ENCODE data around the gene CUEDC1.

CUEDC1 gene

GRCh38 chr17:57881783-57882351, 73.3 kb downstream of the CUEDC1 start:
- H3K79me2 ChIP-seq (ENCODE audit: low read length) = no peaks in the 10 kb centered on the region
- H3K27me3 ChIP-seq (replicated peaks; ENCODE audit: insufficient read depth, low read length) = peaks cover 13% of the 10 kb centered on the region
- no peak overlapping the region for H3K4me2 ChIP-seq (ENCODE audit: low read depth, low read length)
- H3K9me2 ChIP-seq (replicated peaks; ENCODE audit: insufficient read depth, low read length) = no peaks in the 10 kb centered on the region
- no peaks in the 10 kb centered on the region for H3K9me3 ChIP-seq (replicated peaks; ENCODE audit: insufficient read depth, low read length)
- peaks cover 3% of the 10 kb centered on the region for H3K4me1 ChIP-seq (ENCODE audit: low read length)
- H2AFZ ChIP-seq (ENCODE audit: low read length) = no peak overlapping the region
- no peaks in the 10 kb centered on the region for H3F3A ChIP-seq (ENCODE audit: insufficient read depth, low read length)
- H3K9ac ChIP-seq (ENCODE audit: low read length) = no peak overlapping the region
- H3K36me3 ChIP-seq (replicated peaks; ENCODE audit: insufficient read depth, low read length) = no peaks in the 10 kb centered on the region
- TF ChIP-seq EZH2 (optimal IDR thresholded peaks at IDR 0.05; ENCODE audit: low read depth, low read length) (no peak), EZH2phosphoT487 (IDR thresholded peaks at IDR 0.05; ENCODE audit: low read length) (no peak), CTCF (IDR thresholded peaks at IDR 0.05; ENCODE audit: low read length) (no peak)
- H3K27ac ChIP-seq (ENCODE audit: low read length) = no peak overlapping the region
- no peak overlapping the region for H3K4me3 ChIP-seq (ENCODE audit: low read length)
- no peak for DNase-seq
- no peaks in the 10 kb centered on the region for H4K20me1 ChIP-seq (ENCODE audit: insufficient read depth, low read length)

GRCh38 chr17:57881143-57881542, 74.1 kb downstream of the CUEDC1 start:
- H2AFZ ChIP-seq (ENCODE audit: low read length) = no peak overlapping the region
- no peak overlapping the region for H3K4me2 ChIP-seq (ENCODE audit: low read depth, low read length)
- no peaks in the 10 kb centered on the region for H3F3A ChIP-seq (ENCODE audit: insufficient read depth, low read length)
- no peak for DNase-seq
- peaks cover 9% of the 10 kb centered on the region for H3K27me3 ChIP-seq (replicated peaks; ENCODE audit: insufficient read depth, low read length)
- H3K4me1 ChIP-seq (ENCODE audit: low read length) = peaks cover 10% of the 10 kb centered on the region
- no peak for TF ChIP-seq EZH2phosphoT487 (IDR thresholded peaks at IDR 0.05; ENCODE audit: low read length)
- no peak for TF ChIP-seq CTCF (IDR thresholded peaks at IDR 0.05; ENCODE audit: low read length)
- no peak for TF ChIP-seq EZH2 (optimal IDR thresholded peaks at IDR 0.05; ENCODE audit: low read depth, low read length)
- H3K9me2 ChIP-seq (replicated peaks; ENCODE audit: insufficient read depth, low read length) = no peaks in the 10 kb centered on the region
- no peaks in the 10 kb centered on the region for H3K9me3 ChIP-seq (replicated peaks; ENCODE audit: insufficient read depth, low read length)
- no peaks in the 10 kb centered on the region for H4K20me1 ChIP-seq (ENCODE audit: insufficient read depth, low read length)
- H3K36me3 ChIP-seq (replicated peaks; ENCODE audit: insufficient read depth, low read length) = no peaks in the 10 kb centered on the region
- H3K4me3 ChIP-seq (ENCODE audit: low read length) = no peak overlapping the region
- no peak overlapping the region for H3K9ac ChIP-seq (ENCODE audit: low read length)
- H3K27ac ChIP-seq (ENCODE audit: low read length) = no peak overlapping the region
- H3K79me2 ChIP-seq (ENCODE audit: low read length) = no peaks in the 10 kb centered on the region

GRCh38 chr17:57880086-57880456, 75.1 kb downstream of the CUEDC1 start:
- peaks cover 5% of the 10 kb centered on the region; the same call in 1 of the 2 replicates for H3F3A ChIP-seq (ENCODE audit: insufficient read depth, low read length)
- H3K27me3 ChIP-seq (replicated peaks; ENCODE audit: insufficient read depth, low read length) = peaks cover 7% of the 10 kb centered on the region
- TF ChIP-seq EZH2 (optimal IDR thresholded peaks at IDR 0.05; ENCODE audit: low read depth, low read length) = no peak
- TF ChIP-seq EZH2phosphoT487 (IDR thresholded peaks at IDR 0.05; ENCODE audit: low read length) = no peak
- no peak for TF ChIP-seq CTCF (IDR thresholded peaks at IDR 0.05; ENCODE audit: low read length)
- H3K27ac ChIP-seq (ENCODE audit: low read length) = no peak overlapping the region
- H3K4me2 ChIP-seq (ENCODE audit: low read depth, low read length) = no peak overlapping the region
- peaks cover 19% of the 10 kb centered on the region for H3K4me1 ChIP-seq (ENCODE audit: low read length)
- no peaks in the 10 kb centered on the region for H3K9me3 ChIP-seq (replicated peaks; ENCODE audit: insufficient read depth, low read length)
- no peak overlapping the region for H2AFZ ChIP-seq (ENCODE audit: low read length)
- no peaks in the 10 kb centered on the region for H3K36me3 ChIP-seq (replicated peaks; ENCODE audit: insufficient read depth, low read length)
- no peaks in the 10 kb centered on the region for H3K79me2 ChIP-seq (ENCODE audit: low read length)
- H3K4me3 ChIP-seq (ENCODE audit: low read length) = no peak overlapping the region
- no peak overlapping the region for H3K9ac ChIP-seq (ENCODE audit: low read length)
- H3K9me2 ChIP-seq (replicated peaks; ENCODE audit: insufficient read depth, low read length) = no peaks in the 10 kb centered on the region
- no peaks in the 10 kb centered on the region for H4K20me1 ChIP-seq (ENCODE audit: insufficient read depth, low read length)
- DNase-seq = no peak

All from MM.1S (cell line).